B cell (primary cell): ENCODE results near the gene TEX12.

ENCODE experiments used
- EZH2 ChIP-seq: IDR thresholded peaks from 2 replicates; pipeline ENCODE4 v1.6.1; 2012; ENCODE audit warnings: borderline replicate concordance, low read depth, mild to moderate bottlenecking, moderate library complexity, low read length; ENCODE audit not compliant: insufficient read depth, poor library complexity, severe bottlenecking
- TF ChIP-seq, protein P1 (sequence below): fragments of 200-600 bp; IDR thresholded peaks from one replicate; pipeline ENCODE4 v1.8.0; 2022; ENCODE audit warnings: antibody characterized with exemption, mild to moderate bottlenecking

DNA sequence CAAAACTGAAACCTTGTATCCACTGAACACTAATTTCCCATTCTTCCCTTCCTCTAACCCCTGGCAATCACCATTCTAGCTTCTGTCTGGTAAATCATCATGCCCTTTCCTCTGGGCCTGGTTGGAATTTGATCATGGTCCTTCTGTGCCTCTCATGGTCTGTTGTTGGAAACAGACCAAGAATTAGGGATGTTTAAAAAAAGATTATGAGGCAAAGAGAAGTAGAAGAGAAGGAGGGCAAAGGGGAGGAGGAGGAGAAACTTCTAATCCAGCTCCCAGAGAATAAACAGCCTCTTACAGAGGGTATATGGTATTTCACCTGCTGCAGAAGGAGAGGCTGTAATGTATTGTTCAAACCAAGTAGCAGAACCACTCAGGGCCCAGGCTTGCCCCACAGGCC is 18.7 kb downstream of the TEX12 start:
- TF ChIP-seq, protein P1, sequence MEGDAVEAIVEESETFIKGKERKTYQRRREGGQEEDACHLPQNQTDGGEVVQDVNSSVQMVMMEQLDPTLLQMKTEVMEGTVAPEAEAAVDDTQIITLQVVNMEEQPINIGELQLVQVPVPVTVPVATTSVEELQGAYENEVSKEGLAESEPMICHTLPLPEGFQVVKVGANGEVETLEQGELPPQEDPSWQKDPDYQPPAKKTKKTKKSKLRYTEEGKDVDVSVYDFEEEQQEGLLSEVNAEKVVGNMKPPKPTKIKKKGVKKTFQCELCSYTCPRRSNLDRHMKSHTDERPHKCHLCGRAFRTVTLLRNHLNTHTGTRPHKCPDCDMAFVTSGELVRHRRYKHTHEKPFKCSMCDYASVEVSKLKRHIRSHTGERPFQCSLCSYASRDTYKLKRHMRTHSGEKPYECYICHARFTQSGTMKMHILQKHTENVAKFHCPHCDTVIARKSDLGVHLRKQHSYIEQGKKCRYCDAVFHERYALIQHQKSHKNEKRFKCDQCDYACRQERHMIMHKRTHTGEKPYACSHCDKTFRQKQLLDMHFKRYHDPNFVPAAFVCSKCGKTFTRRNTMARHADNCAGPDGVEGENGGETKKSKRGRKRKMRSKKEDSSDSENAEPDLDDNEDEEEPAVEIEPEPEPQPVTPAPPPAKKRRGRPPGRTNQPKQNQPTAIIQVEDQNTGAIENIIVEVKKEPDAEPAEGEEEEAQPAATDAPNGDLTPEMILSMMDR = no peak
- TF ChIP-seq EZH2 = no peak
